Prostate gland (tissue), 2 donors: ENCODE measurements around the gene RIPPLY3. TPM values are rescaled to one million over a fixed set of nuclear protein-coding genes. Genes with fewer than 3 reads are reported as not detected.
A peak's percentile ranks its signal among the peaks of the same experiment; 100 is the strongest.
"Not testable (repeated sequence)": the region's sequence is repeated elsewhere in the genome, so short reads cannot be mapped to it uniquely, and the experiment has no call there.

Experiments used
- DNase-seq: peaks from one replicate; pipeline ENCODE4 v3.0.0-alpha.2; 2019; ENCODE audit warnings: low spot score
- H3K27ac ChIP-seq, 2 donors: fragments of 200-600 bp; sonication (generic); 2 replicates each; pipeline ENCODE4 v1.5.1; 2017 to 2019
- H3K27me3 ChIP-seq: fragments of 200-600 bp; sonication (generic); replicated peaks from 2 replicates; pipeline ENCODE4 v1.5.1; 2019; ENCODE audit not compliant: insufficient read depth
- H3K36me3 ChIP-seq, 2 donors: fragments of 200-600 bp; sonication (generic); 1 replicate in 1 of 2; 2 replicates in 1 of 2; pipeline versions ENCODE4 v1.5.1 to v1.8.1; 2017 to 2019
- H3K4me1 ChIP-seq: fragments of 200-600 bp; sonication (generic); replicated peaks from 2 replicates; pipeline ENCODE4 v1.5.1; 2019
- H3K4me3 ChIP-seq, 2 donors: fragments of 200-600 bp; sonication (generic); 2 replicates each; pipeline ENCODE4 v1.5.1; 2017 to 2019
- H3K9me3 ChIP-seq: fragments of 200-600 bp; sonication (generic); 2 replicates; pipeline ENCODE4 v1.5.1; 2017
- POLR2A ChIP-seq: fragments of 450-650 bp; IDR thresholded peaks from one replicate; pipeline ENCODE4 v1.6.1; 2016; ENCODE audit warnings: antibody characterized with exemption, mild to moderate bottlenecking
- POLR2AphosphoS5 ChIP-seq: sonication (generic); formaldehyde crosslinking; IDR thresholded peaks from one replicate; pipeline ENCODE4 v1.6.1; 2017; ENCODE audit warnings: antibody characterized with exemption
- WGBS: methylation state at CpG from one replicate; pipeline ENCODE4 v1.1.5; 2018; 5-methylcytosine and 5-hydroxymethylcytosine counted together
- intact Hi-C: fragments of 100-400 bp; cut with DNase I; formaldehyde crosslinking; loops from one replicate; pipeline ENCODE4 v1.14.2; 2022
- total RNA-seq, 2 donors: library from RNA; depleted of rRNA; stranded (reverse); fragments of >200 nt; gene quantifications; one replicate each; pipeline ENCODE4 v1.1.0, GENCODE V29; 2016
- TF ChIP-seq, protein P1 (sequence below), 4 experiments: fragments of 200-600 bp in 2 of 4; fragments of 450-650 bp in 2 of 4; sonication (generic) in 2 of 4; IDR thresholded peaks; 1 replicate in 3 of 4; 2 replicates in 1 of 4; pipeline ENCODE4 v1.5.1; 2016 to 2019; ENCODE audit warnings: antibody characterized with exemption in 4 of 4, mild to moderate bottlenecking in 2 of 4, moderate library complexity in 2 of 4

The RIPPLY3 gene
- total RNA-seq, 2 donors from 2014 or later, result 0.34 to 2.0 TPM

DNA sequence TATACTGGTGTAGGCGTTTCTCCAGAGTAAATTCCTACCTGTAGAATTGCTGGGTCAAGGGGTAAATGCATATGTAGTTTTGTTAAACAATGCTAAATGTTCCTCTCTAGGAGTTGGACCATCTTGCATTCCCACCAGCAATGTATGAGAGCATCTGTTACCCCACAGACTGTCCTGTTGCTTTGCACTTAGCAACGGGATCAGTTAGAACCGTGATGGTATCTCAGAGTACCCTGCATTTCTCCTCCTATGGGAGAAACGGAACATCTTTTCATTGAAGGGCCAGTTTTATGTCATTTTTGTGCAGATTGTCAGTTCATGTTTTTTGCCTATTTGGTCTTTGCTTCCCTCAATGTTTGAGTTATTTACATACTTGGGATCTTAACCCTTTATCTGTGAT lies 18.0 kb upstream of the RIPPLY3 start:
- TF ChIP-seq POLR2AphosphoS5, result no peak
- TF ChIP-seq POLR2A, result no peak
- TF ChIP-seq, protein P1, sequence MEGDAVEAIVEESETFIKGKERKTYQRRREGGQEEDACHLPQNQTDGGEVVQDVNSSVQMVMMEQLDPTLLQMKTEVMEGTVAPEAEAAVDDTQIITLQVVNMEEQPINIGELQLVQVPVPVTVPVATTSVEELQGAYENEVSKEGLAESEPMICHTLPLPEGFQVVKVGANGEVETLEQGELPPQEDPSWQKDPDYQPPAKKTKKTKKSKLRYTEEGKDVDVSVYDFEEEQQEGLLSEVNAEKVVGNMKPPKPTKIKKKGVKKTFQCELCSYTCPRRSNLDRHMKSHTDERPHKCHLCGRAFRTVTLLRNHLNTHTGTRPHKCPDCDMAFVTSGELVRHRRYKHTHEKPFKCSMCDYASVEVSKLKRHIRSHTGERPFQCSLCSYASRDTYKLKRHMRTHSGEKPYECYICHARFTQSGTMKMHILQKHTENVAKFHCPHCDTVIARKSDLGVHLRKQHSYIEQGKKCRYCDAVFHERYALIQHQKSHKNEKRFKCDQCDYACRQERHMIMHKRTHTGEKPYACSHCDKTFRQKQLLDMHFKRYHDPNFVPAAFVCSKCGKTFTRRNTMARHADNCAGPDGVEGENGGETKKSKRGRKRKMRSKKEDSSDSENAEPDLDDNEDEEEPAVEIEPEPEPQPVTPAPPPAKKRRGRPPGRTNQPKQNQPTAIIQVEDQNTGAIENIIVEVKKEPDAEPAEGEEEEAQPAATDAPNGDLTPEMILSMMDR (IDR thresholded peaks at IDR 0.05), result no peak
- Histone ChIP-seq H3K4me3 (no peak overlapping the region), H3K27ac (peak overlapping the region in 1 of 2 donors; percentile 50), H3K4me1 (no peaks in the 10 kb centered on the region), H3K9me3 (no peaks in the 10 kb centered on the region), H3K27me3 (no peaks in the 10 kb centered on the region), H3K36me3 (no peaks in the 10 kb centered on the region)
- no peak for DNase-seq
- WGBS, result 76% methylated on average over 4 of the region's 4 CpGs
- intact Hi-C loops, result loop anchor here (10.0 kb wide), 2 partner anchors 64 to 576 kb away; no protein-coding TSS in a partner anchor

DNA sequence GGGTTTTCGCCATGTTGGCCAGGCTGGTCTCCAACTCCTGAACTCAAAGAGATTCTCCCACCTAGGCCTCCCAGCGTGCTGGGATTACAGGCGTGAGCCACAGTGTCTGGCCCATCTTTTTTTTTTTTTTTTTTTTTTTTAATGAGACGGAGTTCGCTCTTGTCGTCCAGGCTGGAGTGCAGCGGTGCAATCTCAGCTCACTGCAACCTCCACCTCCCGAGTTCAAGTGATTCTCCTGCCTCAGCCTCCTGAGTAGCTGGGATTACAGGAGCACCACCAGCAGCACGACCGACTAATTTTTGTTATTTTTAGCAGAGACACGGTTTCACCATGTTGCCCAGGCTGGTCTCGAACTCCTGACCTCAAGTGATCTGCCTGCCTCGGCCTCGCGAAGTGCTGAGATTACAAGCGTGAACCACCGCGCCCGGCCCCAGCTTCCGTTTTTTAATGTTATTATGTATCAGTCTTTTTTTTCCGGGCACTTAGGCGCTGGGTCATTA lies 17.3 kb upstream of the RIPPLY3 start:
- intact Hi-C loops, result loop anchor here (1.0 to 10.0 kb wide), 3 partner anchors 64 to 576 kb away; no protein-coding TSS in a partner anchor

DNA sequence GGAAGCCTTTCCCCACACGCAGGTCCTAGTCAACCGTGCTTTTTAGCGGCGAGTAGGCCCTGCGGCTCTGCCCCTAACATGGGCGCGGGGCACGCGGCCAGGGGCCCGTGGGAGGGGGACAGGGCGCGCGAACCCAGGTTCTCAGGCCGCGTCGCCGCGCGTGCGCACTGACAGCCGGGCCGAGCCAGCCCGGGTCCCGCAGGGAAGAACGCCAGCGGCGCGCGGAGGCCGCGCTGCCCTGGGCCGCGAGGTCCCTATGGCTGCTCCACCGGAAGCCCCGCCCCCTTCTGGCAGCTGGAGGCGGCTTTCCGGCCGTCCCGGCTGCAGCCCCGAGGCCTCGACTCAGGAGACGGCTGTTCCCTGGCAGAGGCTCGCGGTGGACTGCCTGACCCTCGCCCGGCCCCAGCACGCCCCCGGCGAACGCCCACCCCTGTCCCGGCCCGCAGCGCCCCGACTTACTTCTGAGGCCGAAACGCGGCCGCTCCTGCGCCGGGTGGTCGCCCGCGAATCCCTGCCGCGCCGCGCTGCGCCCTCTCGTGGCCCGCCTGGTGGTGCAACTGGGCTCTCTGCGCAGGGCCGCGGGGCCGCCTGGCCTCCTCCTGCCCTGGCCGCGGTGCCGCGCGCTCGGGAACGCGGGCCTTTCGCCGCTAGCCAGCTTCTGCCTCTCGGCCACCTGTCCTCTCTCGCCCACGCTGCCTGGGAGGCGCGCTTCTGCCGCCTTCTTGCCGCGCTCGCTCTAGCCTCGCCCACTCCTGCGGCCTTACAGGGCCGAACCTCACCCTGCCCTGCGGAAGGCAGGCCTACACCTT lies 16.6 kb upstream of the RIPPLY3 start:
- H3K4me1 ChIP-seq, result no peaks in the 10 kb centered on the region
- TF ChIP-seq POLR2AphosphoS5, result no peak
- TF ChIP-seq, protein P1 (IDR thresholded peaks at IDR 0.05), result peak; percentile 87 to 94 (median 90)
- H3K36me3 ChIP-seq, result no peaks in the 10 kb centered on the region
- 4% methylated on average over 42 of the region's 97 CpGs for WGBS
- peak; percentile 88 for DNase-seq
- no peaks in the 10 kb centered on the region for H3K9me3 ChIP-seq
- peak overlapping the region; percentile 56 to 68 for H3K4me3 ChIP-seq
- intact Hi-C loops, result loop anchor here (1.0 to 10.0 kb wide), 4 partner anchors 65 to 575 kb away; partner anchors contain the start of gene VPS26C
- peak overlapping the region; percentile 89 to 93 for H3K27ac ChIP-seq
- no peaks in the 10 kb centered on the region for H3K27me3 ChIP-seq

More for the DNA sequence above, 17.3 kb upstream of the RIPPLY3 start:
- H3K4me3 ChIP-seq, result peak overlapping the region; percentile 56 to 68
- not testable (repeated sequence) for H3K9me3 ChIP-seq, DNase-seq, H3K4me1 ChIP-seq, H3K27me3 ChIP-seq, H3K36me3 ChIP-seq
- peak overlapping the region; percentile 89 to 93 for H3K27ac ChIP-seq
- WGBS, result 42% methylated on average over 22 of the region's 22 CpGs

DNA sequence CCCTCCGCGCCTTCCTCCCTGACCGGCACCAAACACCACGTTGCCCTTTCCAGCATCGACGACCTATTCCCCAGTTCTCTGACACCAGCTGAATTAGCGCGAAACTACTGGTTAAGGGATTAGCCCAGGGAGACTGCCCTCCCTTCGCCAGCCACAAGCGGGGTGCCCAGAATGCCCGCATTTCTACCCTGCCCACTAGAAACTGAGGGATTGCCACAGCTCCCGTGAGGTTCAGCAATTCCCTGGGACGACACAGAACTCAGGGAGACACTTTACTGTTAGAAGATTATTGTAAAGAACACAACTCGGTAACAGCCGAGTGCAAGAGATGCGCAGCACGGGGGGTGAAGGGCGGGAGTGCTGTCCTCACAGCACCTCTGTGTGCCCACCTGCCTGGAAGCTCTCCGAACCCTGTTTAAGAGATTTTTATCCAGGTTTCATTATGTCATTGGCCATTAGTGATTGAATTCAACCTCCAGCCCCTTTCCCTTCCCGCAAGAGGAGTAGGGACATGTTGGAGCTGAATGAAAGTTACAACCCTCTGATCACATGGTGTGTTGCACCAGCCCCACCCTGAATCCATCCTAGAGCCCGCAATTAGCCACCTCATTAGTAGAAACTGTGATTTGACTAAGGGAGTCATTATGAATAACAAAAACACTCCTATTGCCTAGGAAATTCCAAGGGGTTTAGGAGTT lies 15.8 kb upstream of the RIPPLY3 start:
- WGBS, result 65% methylated on average over 21 of the region's 21 CpGs
- Histone ChIP-seq H3K4me3 (peak overlapping the region; percentile 56 to 68), H3K9me3 (no peaks in the 10 kb centered on the region), H3K27me3 (no peaks in the 10 kb centered on the region), H3K4me1 (no peaks in the 10 kb centered on the region), H3K27ac (peak overlapping the region; percentile 89 to 93), H3K36me3 (no peaks in the 10 kb centered on the region)
- no peak for TF ChIP-seq POLR2AphosphoS5
- TF ChIP-seq, protein P1 (IDR thresholded peaks at IDR 0.05), result no peak
- TF ChIP-seq POLR2A, result no peak
- intact Hi-C loops, result loop anchor here (2.0 kb wide), 1 partner anchor 276 kb away; the partner anchor contains the start of gene VPS26C
- DNase-seq, result no peak

DNA sequence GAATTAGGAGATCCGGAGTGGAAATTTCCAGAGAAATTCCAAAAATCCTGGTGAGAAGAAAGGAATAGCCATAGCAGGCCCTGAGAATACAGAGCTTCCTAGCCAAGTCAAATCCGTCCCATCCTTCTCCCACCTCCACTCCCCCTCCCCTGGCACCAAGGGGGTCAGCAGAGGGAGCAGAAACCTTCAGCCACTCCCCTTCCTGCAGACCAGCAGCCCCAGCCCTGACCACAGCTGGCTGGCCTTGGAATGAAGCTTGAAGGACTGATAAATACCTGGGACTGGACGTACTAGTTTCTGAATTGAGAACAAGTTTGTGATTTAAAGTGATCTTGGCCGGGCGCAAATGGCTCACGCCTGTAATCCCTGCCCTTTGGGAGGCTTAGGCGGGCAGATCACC lies 13.8 kb upstream of the RIPPLY3 start:
- H3K27ac ChIP-seq, result no peak overlapping the region
- no peak for DNase-seq
- 72% methylated on average over 7 of the region's 7 CpGs for WGBS
- no peaks in the 10 kb centered on the region for H3K27me3 ChIP-seq
- H3K4me1 ChIP-seq, result no peaks in the 10 kb centered on the region
- H3K9me3 ChIP-seq, result no peaks in the 10 kb centered on the region
- TF ChIP-seq POLR2AphosphoS5 (no peak), POLR2A (no peak)
- TF ChIP-seq, protein P1 (IDR thresholded peaks at IDR 0.05), result no peak
- H3K36me3 ChIP-seq, result no peaks in the 10 kb centered on the region
- no peak overlapping the region for H3K4me3 ChIP-seq
- intact Hi-C loops, result no loop called here
